ENCODE results near the gene AKAP6. TPM values are rescaled to one million over a fixed set of nuclear protein-coding genes. Genes with fewer than 3 reads are reported as not detected.

Gene AKAP6
- total and polyA plus RNA-seq, 2 experiments from 2014 or later: 0.38 to 0.42 TPM

DNA sequence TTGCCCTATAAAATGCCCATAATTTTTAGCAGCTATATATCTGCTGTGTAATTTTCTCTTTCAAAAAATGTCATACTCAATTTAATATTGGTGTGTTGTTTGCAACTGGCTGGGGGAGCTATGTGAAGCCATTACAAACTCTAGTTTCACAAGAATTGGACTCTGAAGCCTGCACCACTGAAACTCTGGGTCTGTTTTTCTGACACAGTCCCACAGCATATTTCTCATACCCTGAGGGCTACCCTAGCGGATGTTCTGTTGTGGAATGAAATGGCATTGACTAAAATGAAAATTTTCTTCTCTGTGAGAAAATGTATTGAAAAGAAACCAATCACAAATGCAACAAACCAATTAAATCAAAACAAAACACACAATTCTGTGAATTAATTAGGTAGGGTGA lies 325.0 kb downstream of the AKAP6 start:
- TF ChIP-seq ZNF114 (CRISPR knock-in tag; IDR thresholded peaks at IDR 0.05): no peak
- TF ChIP-seq EZH2 (IDR thresholded peaks at IDR 0.05; ENCODE audit: low read depth, unreplicated experiment): no peak
- TF ChIP-seq, protein P1, sequence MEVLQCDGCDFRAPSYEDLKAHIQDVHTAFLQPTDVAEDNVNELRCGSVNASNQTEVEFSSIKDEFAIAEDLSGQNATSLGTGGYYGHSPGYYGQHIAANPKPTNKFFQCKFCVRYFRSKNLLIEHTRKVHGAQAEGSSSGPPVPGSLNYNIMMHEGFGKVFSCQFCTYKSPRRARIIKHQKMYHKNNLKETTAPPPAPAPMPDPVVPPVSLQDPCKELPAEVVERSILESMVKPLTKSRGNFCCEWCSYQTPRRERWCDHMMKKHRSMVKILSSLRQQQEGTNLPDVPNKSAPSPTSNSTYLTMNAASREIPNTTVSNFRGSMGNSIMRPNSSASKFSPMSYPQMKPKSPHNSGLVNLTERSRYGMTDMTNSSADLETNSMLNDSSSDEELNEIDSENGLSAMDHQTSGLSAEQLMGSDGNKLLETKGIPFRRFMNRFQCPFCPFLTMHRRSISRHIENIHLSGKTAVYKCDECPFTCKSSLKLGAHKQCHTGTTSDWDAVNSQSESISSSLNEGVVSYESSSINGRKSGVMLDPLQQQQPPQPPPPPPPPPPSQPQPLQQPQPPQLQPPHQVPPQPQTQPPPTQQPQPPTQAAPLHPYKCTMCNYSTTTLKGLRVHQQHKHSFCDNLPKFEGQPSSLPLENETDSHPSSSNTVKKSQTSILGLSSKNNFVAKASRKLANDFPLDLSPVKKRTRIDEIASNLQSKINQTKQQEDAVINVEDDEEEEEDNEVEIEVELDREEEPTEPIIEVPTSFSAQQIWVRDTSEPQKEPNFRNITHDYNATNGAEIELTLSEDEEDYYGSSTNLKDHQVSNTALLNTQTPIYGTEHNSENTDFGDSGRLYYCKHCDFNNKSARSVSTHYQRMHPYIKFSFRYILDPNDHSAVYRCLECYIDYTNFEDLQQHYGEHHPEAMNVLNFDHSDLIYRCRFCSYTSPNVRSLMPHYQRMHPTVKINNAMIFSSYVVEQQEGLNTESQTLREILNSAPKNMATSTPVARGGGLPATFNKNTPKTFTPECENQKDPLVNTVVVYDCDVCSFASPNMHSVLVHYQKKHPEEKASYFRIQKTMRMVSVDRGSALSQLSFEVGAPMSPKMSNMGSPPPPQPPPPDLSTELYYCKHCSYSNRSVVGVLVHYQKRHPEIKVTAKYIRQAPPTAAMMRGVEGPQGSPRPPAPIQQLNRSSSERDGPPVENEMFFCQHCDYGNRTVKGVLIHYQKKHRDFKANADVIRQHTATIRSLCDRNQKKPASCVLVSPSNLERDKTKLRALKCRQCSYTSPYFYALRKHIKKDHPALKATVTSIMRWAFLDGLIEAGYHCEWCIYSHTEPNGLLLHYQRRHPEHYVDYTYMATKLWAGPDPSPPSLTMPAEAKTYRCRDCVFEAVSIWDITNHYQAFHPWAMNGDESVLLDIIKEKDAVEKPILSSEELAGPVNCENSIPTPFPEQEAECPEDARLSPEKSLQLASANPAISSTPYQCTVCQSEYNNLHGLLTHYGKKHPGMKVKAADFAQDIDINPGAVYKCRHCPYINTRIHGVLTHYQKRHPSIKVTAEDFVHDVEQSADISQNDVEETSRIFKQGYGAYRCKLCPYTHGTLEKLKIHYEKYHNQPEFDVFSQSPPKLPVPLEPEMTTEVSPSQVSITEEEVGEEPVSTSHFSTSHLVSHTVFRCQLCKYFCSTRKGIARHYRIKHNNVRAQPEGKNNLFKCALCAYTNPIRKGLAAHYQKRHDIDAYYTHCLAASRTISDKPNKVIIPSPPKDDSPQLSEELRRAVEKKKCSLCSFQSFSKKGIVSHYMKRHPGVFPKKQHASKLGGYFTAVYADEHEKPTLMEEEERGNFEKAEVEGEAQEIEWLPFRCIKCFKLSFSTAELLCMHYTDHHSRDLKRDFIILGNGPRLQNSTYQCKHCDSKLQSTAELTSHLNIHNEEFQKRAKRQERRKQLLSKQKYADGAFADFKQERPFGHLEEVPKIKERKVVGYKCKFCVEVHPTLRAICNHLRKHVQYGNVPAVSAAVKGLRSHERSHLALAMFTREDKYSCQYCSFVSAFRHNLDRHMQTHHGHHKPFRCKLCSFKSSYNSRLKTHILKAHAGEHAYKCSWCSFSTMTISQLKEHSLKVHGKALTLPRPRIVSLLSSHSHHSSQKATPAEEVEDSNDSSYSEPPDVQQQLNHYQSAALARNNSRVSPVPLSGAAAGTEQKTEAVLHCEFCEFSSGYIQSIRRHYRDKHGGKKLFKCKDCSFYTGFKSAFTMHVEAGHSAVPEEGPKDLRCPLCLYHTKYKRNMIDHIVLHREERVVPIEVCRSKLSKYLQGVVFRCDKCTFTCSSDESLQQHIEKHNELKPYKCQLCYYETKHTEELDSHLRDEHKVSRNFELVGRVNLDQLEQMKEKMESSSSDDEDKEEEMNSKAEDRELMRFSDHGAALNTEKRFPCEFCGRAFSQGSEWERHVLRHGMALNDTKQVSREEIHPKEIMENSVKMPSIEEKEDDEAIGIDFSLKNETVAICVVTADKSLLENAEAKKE (CRISPR knock-in tag; IDR thresholded peaks at IDR 0.05): no peak
- TF ChIP-seq, protein P2, sequence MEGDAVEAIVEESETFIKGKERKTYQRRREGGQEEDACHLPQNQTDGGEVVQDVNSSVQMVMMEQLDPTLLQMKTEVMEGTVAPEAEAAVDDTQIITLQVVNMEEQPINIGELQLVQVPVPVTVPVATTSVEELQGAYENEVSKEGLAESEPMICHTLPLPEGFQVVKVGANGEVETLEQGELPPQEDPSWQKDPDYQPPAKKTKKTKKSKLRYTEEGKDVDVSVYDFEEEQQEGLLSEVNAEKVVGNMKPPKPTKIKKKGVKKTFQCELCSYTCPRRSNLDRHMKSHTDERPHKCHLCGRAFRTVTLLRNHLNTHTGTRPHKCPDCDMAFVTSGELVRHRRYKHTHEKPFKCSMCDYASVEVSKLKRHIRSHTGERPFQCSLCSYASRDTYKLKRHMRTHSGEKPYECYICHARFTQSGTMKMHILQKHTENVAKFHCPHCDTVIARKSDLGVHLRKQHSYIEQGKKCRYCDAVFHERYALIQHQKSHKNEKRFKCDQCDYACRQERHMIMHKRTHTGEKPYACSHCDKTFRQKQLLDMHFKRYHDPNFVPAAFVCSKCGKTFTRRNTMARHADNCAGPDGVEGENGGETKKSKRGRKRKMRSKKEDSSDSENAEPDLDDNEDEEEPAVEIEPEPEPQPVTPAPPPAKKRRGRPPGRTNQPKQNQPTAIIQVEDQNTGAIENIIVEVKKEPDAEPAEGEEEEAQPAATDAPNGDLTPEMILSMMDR (conservative IDR thresholded peaks at IDR 0.05; ENCODE audit: low read depth in 2 of 2): no peak
- no peak for TF ChIP-seq JUNB (IDR thresholded peaks at IDR 0.05; ENCODE audit: unreplicated experiment)
- TF ChIP-seq, protein P3, sequence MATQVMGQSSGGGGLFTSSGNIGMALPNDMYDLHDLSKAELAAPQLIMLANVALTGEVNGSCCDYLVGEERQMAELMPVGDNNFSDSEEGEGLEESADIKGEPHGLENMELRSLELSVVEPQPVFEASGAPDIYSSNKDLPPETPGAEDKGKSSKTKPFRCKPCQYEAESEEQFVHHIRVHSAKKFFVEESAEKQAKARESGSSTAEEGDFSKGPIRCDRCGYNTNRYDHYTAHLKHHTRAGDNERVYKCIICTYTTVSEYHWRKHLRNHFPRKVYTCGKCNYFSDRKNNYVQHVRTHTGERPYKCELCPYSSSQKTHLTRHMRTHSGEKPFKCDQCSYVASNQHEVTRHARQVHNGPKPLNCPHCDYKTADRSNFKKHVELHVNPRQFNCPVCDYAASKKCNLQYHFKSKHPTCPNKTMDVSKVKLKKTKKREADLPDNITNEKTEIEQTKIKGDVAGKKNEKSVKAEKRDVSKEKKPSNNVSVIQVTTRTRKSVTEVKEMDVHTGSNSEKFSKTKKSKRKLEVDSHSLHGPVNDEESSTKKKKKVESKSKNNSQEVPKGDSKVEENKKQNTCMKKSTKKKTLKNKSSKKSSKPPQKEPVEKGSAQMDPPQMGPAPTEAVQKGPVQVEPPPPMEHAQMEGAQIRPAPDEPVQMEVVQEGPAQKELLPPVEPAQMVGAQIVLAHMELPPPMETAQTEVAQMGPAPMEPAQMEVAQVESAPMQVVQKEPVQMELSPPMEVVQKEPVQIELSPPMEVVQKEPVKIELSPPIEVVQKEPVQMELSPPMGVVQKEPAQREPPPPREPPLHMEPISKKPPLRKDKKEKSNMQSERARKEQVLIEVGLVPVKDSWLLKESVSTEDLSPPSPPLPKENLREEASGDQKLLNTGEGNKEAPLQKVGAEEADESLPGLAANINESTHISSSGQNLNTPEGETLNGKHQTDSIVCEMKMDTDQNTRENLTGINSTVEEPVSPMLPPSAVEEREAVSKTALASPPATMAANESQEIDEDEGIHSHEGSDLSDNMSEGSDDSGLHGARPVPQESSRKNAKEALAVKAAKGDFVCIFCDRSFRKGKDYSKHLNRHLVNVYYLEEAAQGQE (IDR thresholded peaks at IDR 0.05; ENCODE audit: unreplicated experiment): no peak
- no peak for TF ChIP-seq CREB1 (CRISPR knock-in tag; IDR thresholded peaks at IDR 0.05; ENCODE audit: low read depth)
- no peak for TF ChIP-seq NANOG (IDR thresholded peaks at IDR 0.05; ENCODE audit: borderline replicate concordance)
- TF ChIP-seq ZNF331 (CRISPR knock-in tag; IDR thresholded peaks at IDR 0.05; ENCODE audit: low read depth): no peak
- TF ChIP-seq, protein P4, sequence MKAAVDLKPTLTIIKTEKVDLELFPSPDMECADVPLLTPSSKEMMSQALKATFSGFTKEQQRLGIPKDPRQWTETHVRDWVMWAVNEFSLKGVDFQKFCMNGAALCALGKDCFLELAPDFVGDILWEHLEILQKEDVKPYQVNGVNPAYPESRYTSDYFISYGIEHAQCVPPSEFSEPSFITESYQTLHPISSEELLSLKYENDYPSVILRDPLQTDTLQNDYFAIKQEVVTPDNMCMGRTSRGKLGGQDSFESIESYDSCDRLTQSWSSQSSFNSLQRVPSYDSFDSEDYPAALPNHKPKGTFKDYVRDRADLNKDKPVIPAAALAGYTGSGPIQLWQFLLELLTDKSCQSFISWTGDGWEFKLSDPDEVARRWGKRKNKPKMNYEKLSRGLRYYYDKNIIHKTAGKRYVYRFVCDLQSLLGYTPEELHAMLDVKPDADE (IDR thresholded peaks at IDR 0.05): no peak
- no peak for TF ChIP-seq STAT1 (IDR thresholded peaks at IDR 0.05; ENCODE audit: unreplicated experiment)
- TF ChIP-seq EZH2phosphoT487 (IDR thresholded peaks at IDR 0.05; ENCODE audit: unreplicated experiment): no peak
- TF ChIP-seq POLR2AphosphoS5 (IDR thresholded peaks at IDR 0.05; ENCODE audit: low read depth): no peak
- Mint-ChIP-seq H3K36me3 (ENCODE audit: low read depth) (no peaks in the 10 kb centered on the region), H3K27me3 (ENCODE audit: insufficient read depth, low read depth, poor library complexity) (peaks cover 1% of the 10 kb centered on the region), H3K27ac (no peak overlapping the region), H3K4me3 (no peak overlapping the region), H3K4me1 (peaks cover 8% of the 10 kb centered on the region; the same call in 2 of the 3 replicates), H3K9me3 (no peaks in the 10 kb centered on the region)
- H3K9me2 ChIP-seq (ENCODE audit: insufficient read depth): peaks cover 3% of the 10 kb centered on the region; the same call in 1 of the 2 replicates
- ATAC-seq (no peak), DNase-seq (ENCODE audit: low spot score) (no peak)
- no peak overlapping the region for H3K4me2 ChIP-seq
- no peak overlapping the region for H3K27ac ChIP-seq (ENCODE audit: low read depth)
- H3K79me2 ChIP-seq (replicated peaks; ENCODE audit: insufficient read depth): no peaks in the 10 kb centered on the region
- H3K36me3 ChIP-seq (ENCODE audit: insufficient read depth): no peaks in the 10 kb centered on the region
- no peaks in the 10 kb centered on the region for H3K27me3 ChIP-seq (ENCODE audit: insufficient read depth)
- no peaks in the 10 kb centered on the region for H3K4me1 ChIP-seq (ENCODE audit: insufficient read depth)
- H3F3A ChIP-seq (replicated peaks; ENCODE audit: low read depth): no peaks in the 10 kb centered on the region
- H3K4me3 ChIP-seq: no peak overlapping the region
- H2AFZ ChIP-seq: no peak overlapping the region
- H4K20me1 ChIP-seq (replicated peaks; ENCODE audit: insufficient read depth): no peaks in the 10 kb centered on the region

Measured in GM23338 (cell line).